Hepatic stellate cell (primary cell): ENCODE measurements around the gene COL23A1.

Source experiments
- DNase-seq: peaks from one replicate; pipeline ENCODE4 v3.0.0; 2011; ENCODE audit warnings: low spot score

The COL23A1 gene

DNA sequence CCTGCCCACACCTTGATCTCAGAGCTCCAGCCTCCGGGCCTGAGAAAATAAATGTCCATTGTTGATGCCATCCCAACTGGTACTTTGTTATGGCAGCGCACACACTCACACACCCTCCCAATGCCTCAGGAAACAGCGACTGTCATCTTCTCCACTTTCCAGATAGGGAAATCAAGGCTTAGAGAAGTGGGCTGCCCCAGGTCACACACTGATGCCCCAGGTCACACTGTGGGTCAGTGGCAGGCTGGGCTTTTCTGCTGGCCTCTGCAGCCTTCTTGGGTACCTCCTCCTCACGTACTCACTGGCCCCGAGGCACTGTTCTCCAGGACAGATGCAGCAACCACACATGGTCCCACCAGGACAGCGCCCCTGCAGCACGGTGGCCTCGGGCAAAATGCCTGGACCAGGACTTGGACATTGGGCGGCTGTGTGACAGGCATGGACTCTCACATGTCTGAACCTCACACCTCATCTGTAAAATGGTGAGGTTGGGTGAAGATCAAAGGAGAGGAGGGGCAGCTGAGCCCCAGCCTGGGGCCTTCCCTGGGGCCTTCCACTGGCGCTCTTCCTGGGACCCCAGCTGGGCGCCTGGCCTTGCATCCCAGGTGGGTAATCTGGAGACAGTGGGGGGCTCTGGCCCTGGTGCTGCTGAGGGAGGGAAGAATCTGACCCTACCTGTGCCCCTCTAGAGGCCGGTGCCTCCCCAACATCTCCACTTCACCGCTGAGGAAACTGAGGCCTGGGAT lies 156.0 kb downstream of the COL23A1 start:
- DNase-seq = no peak

- DNase-seq = no peak
Measured at GRCh38 chr5:178433273-178433775, 156.9 kb downstream of the COL23A1 start.

DNA sequence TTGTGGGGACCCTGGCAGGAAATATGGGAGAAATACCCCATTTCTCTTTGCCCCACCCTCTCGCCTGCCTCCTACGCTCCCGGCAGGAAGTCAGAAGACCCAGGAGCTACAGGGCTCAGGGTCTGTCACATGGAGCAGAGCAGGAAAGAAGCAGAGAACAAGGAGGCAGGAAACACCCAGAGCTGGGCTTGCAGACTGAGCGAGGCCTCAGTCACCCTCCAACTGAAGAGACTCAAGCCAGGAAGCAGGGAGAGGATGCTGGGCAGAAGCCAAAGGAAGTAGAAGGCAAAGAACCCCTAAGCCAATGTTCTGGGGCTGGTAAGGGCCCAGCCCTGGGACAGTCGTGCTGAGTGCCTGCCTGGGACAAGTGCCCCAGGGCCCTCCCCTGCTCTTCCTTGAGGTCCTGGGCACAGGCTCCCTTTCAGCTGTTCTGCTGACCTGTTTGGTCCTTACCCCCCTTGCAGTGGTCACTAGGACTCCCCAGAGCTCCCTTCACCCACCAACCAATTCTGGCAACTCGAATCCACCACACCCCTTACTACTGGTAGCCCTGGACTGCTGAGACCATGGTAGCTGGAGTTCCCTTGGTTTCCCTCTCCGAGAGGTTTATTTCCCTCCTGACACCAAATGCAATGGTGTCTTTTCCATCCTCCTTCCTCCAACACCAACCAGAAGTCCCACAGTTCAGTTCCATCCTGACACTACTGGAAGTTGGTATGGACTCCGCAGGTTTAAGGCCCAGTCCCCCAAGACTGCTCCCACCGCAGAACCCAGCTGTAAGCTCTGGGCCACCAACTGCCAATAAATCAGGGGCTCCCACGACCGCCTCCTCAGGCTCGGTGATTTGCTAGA lies 157.5 kb downstream of the COL23A1 start:
- DNase-seq = no peak

- no peak for DNase-seq
Measured at GRCh38 chr5:178431782-178432165, 158.4 kb downstream of the COL23A1 start.

DNA sequence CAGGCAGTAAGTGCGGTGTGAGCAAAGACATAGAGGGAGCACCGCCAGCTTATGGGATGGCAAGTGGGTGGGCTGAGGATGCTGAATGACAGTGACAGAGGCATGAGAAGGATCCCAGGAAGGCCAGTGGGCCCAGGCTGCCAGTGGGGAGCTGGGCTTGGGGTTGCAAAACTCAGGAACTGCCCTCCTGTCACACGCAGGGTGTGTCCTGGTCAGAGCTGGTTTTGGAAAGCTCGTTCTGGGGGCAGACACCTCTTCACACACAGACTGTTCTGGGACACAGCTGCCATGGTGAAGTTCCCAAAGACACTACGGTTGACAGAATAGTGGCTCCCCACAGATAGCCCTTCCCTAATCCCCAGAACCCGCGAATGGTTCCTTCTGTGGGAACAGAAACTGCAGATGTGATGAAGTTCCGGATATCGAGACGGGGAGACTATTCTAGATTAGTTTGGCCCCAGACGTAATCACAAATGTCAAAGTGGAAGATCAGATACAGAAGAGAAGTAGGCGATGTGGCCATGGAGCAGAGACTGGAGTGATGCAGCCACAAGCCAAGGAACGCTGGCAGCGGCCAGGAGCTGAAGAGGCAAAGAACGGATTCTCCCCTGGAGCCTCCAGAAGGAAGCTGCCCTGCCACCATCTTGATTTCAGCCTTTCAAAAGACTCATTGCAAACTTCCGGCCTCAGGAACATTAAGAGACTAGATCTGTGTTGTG lies 159.0 kb downstream of the COL23A1 start:
- DNase-seq = no peak

- DNase-seq = no peak
Measured at GRCh38 chr5:178430186-178431062, 159.8 kb downstream of the COL23A1 start.

DNA sequence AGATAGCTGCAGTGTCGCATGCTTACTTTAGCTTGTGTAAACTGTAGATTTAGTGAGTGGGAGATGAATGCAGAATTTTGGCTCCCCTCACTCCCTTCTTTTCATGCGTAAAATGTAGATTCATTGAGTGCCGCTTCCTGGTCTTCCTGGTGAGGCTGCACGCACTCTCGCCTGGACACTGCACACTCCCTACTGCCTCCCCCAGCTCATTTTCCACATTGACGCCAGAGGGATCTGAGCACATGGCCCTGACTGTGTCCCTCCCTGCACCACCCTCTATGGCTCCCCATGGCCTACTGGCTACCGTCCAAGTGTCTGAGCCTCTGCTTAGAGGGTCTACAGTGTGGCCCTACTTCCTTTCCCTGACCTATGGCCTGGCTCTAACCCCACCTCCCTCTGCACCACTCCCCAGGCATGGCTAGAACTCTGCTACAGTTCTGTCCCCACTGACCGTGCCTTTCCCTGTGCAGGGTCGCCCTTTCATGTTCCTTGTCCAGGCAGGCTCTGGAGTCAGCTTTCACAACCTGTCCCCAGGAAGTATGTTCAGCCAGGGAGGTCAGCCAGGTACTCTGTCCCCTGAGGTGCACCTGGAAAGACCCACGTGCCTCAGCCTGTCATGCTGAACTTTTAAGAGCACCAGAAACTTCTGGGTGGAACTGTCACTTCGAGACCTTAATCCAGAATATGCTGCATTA lies 160.6 kb downstream of the COL23A1 start:
- no peak for DNase-seq

DNA sequence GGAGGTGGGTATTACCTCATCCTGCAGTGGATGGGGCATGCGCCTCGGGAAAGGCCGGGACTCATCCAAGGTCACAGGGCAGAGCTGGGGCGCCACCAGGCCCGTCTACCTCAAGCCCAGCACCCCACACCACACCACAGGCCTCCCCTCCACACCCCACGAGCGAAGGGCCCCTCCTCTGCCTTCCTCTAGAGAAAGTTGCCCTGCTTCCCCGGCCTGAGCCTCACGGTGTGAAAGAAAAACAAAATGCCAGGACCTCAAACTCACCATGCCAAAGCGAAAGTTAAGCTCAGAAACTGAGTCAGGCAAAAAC lies 161.1 kb downstream of the COL23A1 start:
- no peak for DNase-seq

DNA sequence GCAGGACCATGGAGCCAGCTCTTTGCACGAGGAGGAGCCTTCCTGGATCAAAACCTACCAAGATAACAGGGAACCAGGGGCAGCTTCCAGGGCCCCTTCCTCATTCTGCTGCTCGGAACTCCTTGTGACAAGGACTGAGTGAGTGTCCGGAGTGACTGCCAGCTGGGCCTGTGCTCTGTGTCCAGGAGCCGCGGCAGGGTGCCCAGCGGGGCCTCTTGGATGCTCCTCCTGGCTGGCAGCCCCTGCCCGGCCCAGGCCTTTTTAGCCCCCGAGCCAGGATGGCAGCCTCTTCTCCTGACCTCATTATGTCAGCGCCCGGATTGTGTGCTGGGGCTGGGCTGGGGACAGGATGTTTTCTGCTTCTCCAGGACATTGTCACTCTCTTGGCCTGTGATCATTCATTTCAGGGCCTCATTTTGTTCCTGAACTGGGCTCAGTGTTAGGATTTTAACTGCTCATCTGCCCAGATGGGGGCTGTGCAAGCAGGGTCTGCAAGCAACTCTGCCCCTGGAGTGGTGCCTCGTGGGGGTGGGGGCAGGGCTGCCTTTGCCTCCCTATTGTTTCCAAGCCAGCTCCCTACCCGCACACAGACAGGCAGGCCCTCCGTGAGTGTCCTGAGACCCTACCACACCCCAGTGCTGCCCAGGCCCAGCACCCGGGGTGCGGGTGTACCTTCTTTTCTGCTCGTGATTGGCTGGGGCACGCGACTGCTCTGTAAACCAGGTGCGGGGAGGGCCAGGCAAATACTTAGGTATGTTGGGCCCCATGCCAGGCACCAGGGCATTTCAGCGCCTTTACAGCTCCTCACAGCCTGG lies 161.6 kb downstream of the COL23A1 start:
- DNase-seq = no peak

DNA sequence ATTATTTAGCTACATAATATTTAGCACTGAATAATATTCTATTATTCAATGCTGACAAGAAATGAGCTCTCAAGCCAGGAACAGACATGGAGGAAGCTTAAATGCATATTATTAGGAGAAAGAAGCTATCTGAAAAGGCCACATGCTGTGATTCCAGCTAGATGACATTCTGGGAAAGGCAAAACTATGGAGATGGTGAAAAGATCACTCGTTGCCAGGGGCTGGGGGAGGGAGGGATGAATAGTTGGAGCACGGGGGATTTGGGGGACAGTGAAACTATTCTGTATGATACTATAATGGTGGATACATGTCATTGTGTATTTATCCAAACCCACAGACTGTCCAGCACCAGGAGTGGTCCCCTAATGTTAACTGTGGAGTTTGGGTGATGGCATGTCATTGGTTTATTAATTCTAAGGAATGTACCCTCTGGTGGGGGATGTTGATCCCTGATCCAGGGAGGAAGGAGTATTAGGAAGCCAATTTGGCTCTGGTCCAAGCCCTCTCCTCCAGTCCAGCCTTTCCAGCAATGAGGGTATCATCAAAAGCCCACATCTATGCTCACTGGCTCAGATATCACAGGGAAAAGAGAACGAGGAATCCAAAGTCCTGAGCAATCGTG lies 162.5 kb downstream of the COL23A1 start:
- no peak for DNase-seq

- DNase-seq = no peak
Measured at GRCh38 chr5:178426326-178427130, 163.7 kb downstream of the COL23A1 start.

- no peak for DNase-seq
Measured at GRCh38 chr5:178425621-178426068, 164.5 kb downstream of the COL23A1 start.

DNA sequence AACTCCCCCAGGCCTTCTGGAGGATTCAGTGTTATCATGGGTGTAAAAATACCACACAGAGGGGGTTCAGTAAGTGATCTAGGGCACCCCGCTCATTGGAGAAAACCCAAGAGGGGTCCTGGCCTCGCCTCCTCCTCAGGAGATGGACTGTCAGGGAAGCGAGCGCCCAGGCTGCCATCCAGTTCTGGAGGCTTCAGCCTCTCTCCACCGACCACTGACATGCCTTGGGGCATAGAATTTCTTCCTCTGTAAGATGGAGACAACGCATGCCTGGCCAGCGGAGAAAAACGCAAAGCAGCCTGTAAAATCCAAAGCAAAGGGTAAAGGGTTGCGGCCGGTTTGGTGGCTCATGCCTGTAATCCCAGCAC lies 165.4 kb downstream of the COL23A1 start:
- no peak for DNase-seq

DNA sequence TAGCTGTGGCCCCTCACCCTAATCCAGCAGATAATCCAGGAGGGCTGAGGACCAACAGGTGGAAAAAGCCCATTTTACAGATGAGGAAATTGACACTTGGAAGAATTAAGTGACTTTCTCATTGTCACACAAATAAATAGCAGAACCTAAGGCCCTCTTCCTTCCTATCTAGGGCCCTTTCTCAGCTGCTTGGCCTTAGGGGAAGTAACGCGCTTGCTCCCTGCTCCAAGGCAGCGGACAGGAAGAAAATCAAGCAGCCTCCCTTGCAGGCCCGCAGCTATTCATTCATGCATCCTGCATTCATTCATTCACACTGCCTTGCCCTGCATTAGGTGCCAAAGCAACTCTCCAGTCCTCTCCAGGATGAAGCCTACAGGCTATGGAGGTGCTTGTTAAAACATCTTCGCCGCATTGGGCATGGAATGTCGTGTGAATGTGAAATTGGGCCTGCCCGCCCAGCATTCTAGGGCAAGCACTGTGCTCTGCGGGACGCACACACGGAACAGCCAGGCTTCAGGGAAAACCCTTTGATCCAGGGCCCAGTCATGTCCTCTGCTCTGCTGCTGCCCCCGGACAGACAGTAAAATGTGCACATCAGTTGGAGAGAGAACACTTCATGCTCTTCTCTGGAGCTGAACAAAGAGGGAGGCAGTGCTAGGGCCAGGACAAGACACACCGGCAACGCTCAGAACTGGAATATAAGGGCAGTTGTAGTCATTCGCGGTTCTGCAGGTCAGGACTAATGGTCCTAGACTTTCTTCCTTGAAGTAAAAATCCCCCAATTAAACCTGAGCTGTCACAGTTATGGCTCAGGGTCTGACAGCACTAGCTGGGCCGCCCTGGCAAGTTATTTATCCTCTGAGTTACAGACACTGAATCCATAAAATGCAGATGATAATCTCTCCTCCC lies 166.0 kb downstream of the COL23A1 start:
- no peak for DNase-seq

DNA sequence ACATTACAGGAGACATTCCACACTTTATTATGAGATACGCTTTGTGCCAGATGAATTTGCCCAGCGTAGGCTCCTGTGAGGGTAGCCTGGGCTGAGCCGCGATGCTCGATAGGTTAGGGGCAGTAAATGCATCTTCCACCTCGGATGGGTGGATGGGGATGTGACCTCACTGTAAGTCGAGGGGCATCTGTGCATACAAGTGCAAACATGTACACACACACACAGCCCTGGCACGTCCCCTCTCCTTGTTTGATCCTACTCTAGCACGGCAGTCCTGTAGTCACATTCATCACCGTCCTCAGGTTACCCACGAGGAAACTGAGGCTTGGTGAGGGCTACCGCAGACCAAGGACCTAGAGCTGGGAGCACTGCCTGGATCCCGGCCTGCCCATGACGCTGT lies 166.8 kb downstream of the COL23A1 start:
- DNase-seq = no peak

DNA sequence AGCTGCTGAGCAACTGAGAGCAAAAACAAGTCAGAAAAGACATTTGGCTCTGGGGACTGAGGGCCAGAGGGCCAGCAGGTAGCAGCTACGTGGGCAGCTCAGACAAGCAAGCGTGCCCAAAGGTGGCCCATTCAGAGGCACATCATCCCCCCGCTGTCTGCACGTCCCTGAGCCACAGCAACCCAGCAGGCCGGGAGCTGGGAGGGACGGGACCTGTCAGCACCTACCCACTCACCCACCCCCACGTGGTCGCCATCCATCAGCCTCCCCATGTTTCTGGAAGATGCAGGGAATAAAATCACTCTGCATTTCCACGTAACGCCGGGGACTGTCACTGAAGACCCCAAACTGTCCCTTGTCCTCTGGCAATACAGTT lies 167.8 kb downstream of the COL23A1 start:
- no peak for DNase-seq

DNA sequence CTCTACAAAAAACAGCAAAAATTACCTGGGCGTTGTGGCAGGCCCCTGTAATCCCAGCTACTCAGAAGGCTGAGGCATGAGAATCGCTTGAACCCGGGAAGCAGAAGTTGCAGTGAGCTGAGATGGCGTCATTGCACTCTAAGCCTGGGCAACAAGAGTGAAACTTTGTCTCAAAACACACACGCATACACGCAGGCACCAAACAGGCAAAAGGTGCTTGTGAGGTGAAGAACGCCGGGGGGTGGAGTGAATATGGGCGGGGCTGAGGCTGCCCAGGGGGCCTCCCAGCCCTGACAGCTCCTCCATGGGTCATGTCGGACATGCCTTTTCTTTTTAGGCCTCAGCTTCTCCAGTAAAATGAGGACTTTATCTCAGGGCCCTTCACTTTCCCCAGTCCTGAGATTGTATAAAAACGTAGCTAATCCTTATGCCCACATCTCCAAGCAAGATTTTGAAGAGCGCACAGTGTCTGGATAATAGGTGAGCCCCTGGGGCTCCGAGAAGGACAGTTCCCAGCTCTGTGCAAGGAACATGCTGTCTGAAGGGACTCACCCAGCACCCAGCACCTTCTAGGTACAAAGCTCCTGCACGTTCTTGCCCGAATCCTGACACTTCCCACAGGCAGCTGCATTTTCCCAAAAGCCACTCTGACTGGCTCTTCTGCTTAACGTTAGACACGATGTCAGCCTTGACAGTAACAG lies 168.3 kb downstream of the COL23A1 start:
- DNase-seq = no peak
